Kidney epithelial cell (primary cell): ENCODE data around the gene DCBLD1. TPM values are rescaled to one million over a fixed set of nuclear protein-coding genes. Genes with fewer than 3 reads are reported as not detected.

ENCODE experiments used
- DNase-seq: peaks from one replicate; pipeline ENCODE4 v3.0.0-alpha.2; 2010; ENCODE audit warnings: low read depth
- H3K27me3 ChIP-seq: 2 replicates; pipeline ENCODE4 v1.6.0; 2011; ENCODE audit warnings: low read length; ENCODE audit not compliant: control insufficient read depth, insufficient read depth
- H3K36me3 ChIP-seq: 2 replicates; pipeline ENCODE4 v1.5.1; 2011; ENCODE audit warnings: low read length; ENCODE audit not compliant: control insufficient read depth, insufficient read depth
- H3K4me3 ChIP-seq: 2 replicates; pipeline ENCODE4 v1.5.1; 2011; ENCODE audit warnings: low read depth, mild to moderate bottlenecking, control low read depth, low read length
- CTCF ChIP-seq: IDR thresholded peaks from 2 replicates; pipeline ENCODE4 v1.5.1; 2011; ENCODE audit warnings: mild to moderate bottlenecking, moderate library complexity, low read length, control low read depth, inconsistent platforms; ENCODE audit not compliant: insufficient read depth, poor library complexity, severe bottlenecking
- total RNA-seq: library from RNA; depleted of rRNA; stranded (reverse); fragments of >200 nt; gene quantifications from 2 replicates; pipeline ENCODE4 v1.2.3, GENCODE V29; 2015

DCBLD1 gene
- total RNA-seq, 1 donor from 2014 or later = 10.6 TPM

- TF ChIP-seq CTCF = no peak
- DNase-seq = no peak
- Histone ChIP-seq H3K27me3 (no peaks in the 10 kb centered on the region), H3K36me3 (no peaks in the 10 kb centered on the region), H3K4me3 (no peak overlapping the region)
These were observed 9.4 kb downstream of the DCBLD1 start for GRCh38 chr6:117491916-117492315.

- no peaks in the 10 kb centered on the region for H3K27me3 ChIP-seq
- DNase-seq = no peak
- H3K36me3 ChIP-seq = no peaks in the 10 kb centered on the region
- H3K4me3 ChIP-seq = no peak overlapping the region
- TF ChIP-seq CTCF = no peak
These were observed 11.0 kb downstream of the DCBLD1 start for GRCh38 chr6:117493470-117493869.

- H3K36me3 ChIP-seq = no peaks in the 10 kb centered on the region
- no peak for TF ChIP-seq CTCF
- H3K4me3 ChIP-seq = no peak overlapping the region
- DNase-seq = no peak
- no peaks in the 10 kb centered on the region for H3K27me3 ChIP-seq
These were observed 11.8 kb downstream of the DCBLD1 start for GRCh38 chr6:117494283-117494682.

- Histone ChIP-seq H3K4me3 (no peak overlapping the region), H3K36me3 (no peaks in the 10 kb centered on the region), H3K27me3 (no peaks in the 10 kb centered on the region)
- TF ChIP-seq CTCF = no peak
- DNase-seq = no peak
These were observed 12.3 kb downstream of the DCBLD1 start for GRCh38 chr6:117494694-117495318.

- no peak for DNase-seq
- H3K27me3 ChIP-seq = no peaks in the 10 kb centered on the region
These were observed 13.0 kb downstream of the DCBLD1 start for GRCh38 chr6:117495425-117495824.

More at GRCh38 chr6:117495425-117495824, 13.0 kb downstream of the DCBLD1 start:
- no peak for TF ChIP-seq CTCF
- H3K4me3 ChIP-seq = no peak overlapping the region
- H3K36me3 ChIP-seq = no peaks in the 10 kb centered on the region
